RWPE1 (cell line): ENCODE results near the gene MLXIP.
"Not testable (repeated sequence)": the region's sequence is repeated elsewhere in the genome, so short reads cannot be mapped to it uniquely, and the experiment has no call there.

Source experiments
- CTCF ChIA-PET: fragments of 350-600 bp; sonication (Branson Sonifier 250); formaldehyde crosslinking; extraction: SDS; loops from one replicate; lab custom pipeline; 2021; lab: Yijun Ruan, JAX
- POLR2A ChIA-PET: fragments of 400-600 bp; formaldehyde crosslinking; extraction: SDS; loops from one replicate; lab custom pipeline; 2020; ENCODE audit warnings: antibody characterized with exemption; ENCODE audit not compliant: low non-redundant PET; lab: Yijun Ruan, JAX
- DNase-seq: peaks from one replicate; pipeline ENCODE4 v3.0.0; 2012; ENCODE audit warnings: low spot score
- H3K27ac ChIP-seq: fragments of 450-650 bp; 2 replicates; pipeline ENCODE4 v1.5.1; 2017
- TF ChIP-seq, protein P1 (sequence below): fragments of 450-650 bp; conservative IDR thresholded peaks from 2 replicates; pipeline ENCODE4 v1.5.1; 2017; ENCODE audit warnings: low read depth, mild to moderate bottlenecking

MLXIP gene

DNA sequence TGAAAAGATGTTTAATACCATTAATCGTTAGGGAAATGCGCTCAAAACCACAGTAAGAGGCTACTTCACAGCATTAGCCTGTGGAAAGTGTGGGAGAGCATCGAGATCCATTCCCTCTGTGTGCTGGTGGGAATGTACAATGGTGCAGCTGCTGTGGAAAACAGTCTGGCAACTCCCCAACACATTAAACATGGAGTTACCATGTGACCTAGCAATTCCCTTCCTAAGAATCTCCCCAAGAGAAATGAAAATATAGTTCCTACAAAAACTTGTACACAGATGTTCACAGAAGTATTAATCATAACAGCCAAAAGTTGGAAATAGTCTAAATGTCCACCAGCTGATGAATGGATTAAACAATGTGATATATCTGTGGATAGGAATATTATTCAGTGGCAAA lies 23.8 kb downstream of the MLXIP start:
- ChIA-PET CTCF (no interaction called here), POLR2A (no interaction called here)

DNA sequence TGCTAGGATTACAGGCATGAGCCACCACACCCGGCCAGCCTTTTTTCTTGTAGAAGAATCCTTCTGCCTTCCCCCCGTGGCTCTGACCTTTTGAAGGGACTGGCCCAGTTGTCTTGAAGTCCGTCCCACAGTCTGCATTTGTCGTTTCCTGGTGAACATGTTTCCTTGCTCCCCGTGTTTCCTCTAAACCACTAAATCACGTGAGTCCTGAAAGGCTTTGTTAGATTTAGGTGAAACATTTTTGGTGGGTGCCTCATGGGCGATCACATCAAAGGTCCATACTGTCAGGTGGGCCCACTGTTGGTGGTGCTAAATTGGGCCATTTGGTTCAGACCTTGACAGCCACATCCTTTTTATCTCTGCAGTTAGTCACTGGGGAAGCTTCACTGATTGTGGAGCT lies 26.3 kb downstream of the MLXIP start:
- TF ChIP-seq, protein P1, sequence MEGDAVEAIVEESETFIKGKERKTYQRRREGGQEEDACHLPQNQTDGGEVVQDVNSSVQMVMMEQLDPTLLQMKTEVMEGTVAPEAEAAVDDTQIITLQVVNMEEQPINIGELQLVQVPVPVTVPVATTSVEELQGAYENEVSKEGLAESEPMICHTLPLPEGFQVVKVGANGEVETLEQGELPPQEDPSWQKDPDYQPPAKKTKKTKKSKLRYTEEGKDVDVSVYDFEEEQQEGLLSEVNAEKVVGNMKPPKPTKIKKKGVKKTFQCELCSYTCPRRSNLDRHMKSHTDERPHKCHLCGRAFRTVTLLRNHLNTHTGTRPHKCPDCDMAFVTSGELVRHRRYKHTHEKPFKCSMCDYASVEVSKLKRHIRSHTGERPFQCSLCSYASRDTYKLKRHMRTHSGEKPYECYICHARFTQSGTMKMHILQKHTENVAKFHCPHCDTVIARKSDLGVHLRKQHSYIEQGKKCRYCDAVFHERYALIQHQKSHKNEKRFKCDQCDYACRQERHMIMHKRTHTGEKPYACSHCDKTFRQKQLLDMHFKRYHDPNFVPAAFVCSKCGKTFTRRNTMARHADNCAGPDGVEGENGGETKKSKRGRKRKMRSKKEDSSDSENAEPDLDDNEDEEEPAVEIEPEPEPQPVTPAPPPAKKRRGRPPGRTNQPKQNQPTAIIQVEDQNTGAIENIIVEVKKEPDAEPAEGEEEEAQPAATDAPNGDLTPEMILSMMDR = no peak
- ChIA-PET CTCF (interaction anchor here (0.6 kb wide), 1 partner anchor 24 kb away, joined by 4 read pairs; no protein-coding TSS in a partner anchor), POLR2A (no interaction called here)
- DNase-seq = no peak
- no peak overlapping the region for H3K27ac ChIP-seq

More for the DNA sequence above, 23.8 kb downstream of the MLXIP start:
- TF ChIP-seq, protein P1 = no peak
- no peak overlapping the region for H3K27ac ChIP-seq
- no peak for DNase-seq

- H3K27ac ChIP-seq, DNase-seq, POLR2A ChIA-PET: not testable (repeated sequence)
- CTCF ChIA-PET = interaction anchor here (1.1 kb wide), 1 partner anchor 110 kb away, joined by 9 read pairs; no protein-coding TSS in a partner anchor
Observed at GRCh38 chr12:122105496-122105895, 26.9 kb downstream of the MLXIP start.

DNA sequence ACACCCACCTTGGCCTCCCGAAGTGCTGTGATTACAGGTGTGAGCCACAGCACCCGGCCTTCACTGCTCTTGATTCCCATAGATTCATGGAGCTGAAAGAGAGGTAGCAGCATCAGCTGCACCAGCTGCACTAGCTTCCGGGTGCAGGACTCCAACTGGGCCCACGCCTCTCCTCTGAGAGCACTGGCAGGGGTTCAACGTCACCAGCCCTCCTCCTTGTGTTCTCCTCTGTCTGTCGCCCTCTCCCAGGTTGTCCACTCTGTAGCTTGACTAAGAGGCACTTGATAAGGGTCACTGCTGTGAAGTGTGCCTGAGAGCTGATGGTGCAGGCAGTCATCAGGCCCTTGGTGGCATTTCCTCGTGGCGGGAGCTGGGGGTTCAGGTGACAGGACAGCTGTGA lies 28.3 kb downstream of the MLXIP start:
- H3K27ac ChIP-seq = peak overlapping the region; percentile 79
- CTCF ChIA-PET = interaction anchor here (0.8 to 1.2 kb wide), 3 partner anchors 16 to 108 kb away, joined by 3 to 9 read pairs (median 4); no protein-coding TSS in a partner anchor
- TF ChIP-seq, protein P1 = no peak
- POLR2A ChIA-PET = no interaction called here
- no peak for DNase-seq

DNA sequence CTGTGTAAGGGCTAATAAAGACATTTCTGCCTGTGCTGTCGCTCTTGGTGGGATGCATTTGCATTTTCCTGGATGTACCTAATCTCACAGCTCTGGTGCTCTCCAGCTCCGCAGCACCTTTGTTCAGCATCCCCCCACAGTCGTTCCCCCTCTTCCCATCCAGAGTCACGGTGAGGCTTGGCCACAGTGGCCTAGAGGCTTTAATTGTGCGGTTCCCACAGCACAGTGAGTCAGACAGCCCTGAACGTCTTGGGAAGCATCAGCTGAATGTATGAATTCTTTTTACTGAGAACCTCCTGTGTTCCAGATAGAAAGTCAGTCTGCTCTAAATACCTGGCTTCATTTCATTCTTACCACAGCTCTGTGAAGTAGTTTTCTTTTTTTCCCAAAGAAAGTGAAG lies 28.7 kb downstream of the MLXIP start:
- DNase-seq = peak; percentile 41
- CTCF ChIA-PET = interaction anchor here (0.8 to 1.2 kb wide), 2 partner anchors 16 to 53 kb away, joined by 3 to 4 read pairs; no protein-coding TSS in a partner anchor
- TF ChIP-seq, protein P1 = no peak
- POLR2A ChIA-PET = no interaction called here
- H3K27ac ChIP-seq = peak overlapping the region; percentile 79

GRCh38 chr12:122111089-122111641 lies 32.6 kb downstream of the MLXIP start:
- CTCF ChIA-PET = interaction anchor here (0.6 to 1.8 kb wide), 3 partner anchors 12 to 98 kb away, joined by 3 to 7 read pairs (median 3); no protein-coding TSS in a partner anchor
- TF ChIP-seq, protein P1 = no peak
- peak; percentile 53 for DNase-seq
- POLR2A ChIA-PET = no interaction called here
- peak overlapping the region; percentile 80 for H3K27ac ChIP-seq
